ENCODE measurements around the gene DPP6. TPM values are rescaled to one million over a fixed set of nuclear protein-coding genes. Genes with fewer than 3 reads are reported as not detected.

The DPP6 gene
- total RNA-seq, 2 experiments from 2014 or later, result not detected

DNA sequence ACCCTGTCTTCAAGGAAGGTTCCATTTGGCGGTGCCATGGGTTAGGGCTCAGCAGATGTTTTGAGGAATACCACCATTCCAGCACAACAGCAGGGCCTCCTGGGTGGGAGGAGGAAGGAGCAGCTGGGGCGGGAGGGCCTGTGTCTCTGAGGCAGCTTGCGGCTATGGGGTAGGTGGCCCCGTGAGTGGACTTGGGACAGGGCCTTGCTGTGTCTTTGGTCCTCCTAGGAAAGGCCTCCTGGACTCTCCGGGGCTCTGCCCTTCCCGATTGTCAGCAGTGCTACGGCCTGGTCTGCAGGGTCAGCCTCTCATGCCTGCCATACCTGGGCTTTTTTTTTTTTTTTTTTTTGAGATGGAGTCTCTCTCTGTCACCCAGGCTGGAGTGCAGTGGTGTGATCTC is 854.0 kb downstream of the DPP6 start:
- BruUV-seq (replicated peaks), result no TSS peak
- H4K20me1 ChIP-seq (ENCODE audit: insufficient read depth, low read length), result no peaks in the 10 kb centered on the region
- intact Hi-C loops (cut with micrococcal nuclease; ENCODE audit: unreplicated experiment), result no loop called here
- H3K9me3 ChIP-seq (ENCODE audit: low read length), result no peaks in the 10 kb centered on the region
- no peak overlapping the region for H2AFZ ChIP-seq (ENCODE audit: low read length)
- no peaks in the 10 kb centered on the region for H3K9me2 ChIP-seq (ENCODE audit: insufficient read depth, low read length)
- DNase-seq (ENCODE audit: low spot score), result no peak
- no peaks in the 10 kb centered on the region for H3K4me1 ChIP-seq (ENCODE audit: insufficient read depth, low read length, poor library complexity, severe bottlenecking)
- no peaks in the 10 kb centered on the region for H3K79me2 ChIP-seq (ENCODE audit: insufficient read depth, low read depth, low read length)
- H3K4me3 ChIP-seq (ENCODE audit: low read depth, low read length, poor library complexity, severe bottlenecking), result no peak overlapping the region
- no peak for TF ChIP-seq EZH2phosphoT487 (IDR thresholded peaks at IDR 0.05; ENCODE audit: borderline replicate concordance, low read depth, low read length)
- TF ChIP-seq, protein P1, sequence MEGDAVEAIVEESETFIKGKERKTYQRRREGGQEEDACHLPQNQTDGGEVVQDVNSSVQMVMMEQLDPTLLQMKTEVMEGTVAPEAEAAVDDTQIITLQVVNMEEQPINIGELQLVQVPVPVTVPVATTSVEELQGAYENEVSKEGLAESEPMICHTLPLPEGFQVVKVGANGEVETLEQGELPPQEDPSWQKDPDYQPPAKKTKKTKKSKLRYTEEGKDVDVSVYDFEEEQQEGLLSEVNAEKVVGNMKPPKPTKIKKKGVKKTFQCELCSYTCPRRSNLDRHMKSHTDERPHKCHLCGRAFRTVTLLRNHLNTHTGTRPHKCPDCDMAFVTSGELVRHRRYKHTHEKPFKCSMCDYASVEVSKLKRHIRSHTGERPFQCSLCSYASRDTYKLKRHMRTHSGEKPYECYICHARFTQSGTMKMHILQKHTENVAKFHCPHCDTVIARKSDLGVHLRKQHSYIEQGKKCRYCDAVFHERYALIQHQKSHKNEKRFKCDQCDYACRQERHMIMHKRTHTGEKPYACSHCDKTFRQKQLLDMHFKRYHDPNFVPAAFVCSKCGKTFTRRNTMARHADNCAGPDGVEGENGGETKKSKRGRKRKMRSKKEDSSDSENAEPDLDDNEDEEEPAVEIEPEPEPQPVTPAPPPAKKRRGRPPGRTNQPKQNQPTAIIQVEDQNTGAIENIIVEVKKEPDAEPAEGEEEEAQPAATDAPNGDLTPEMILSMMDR (conservative IDR thresholded peaks at IDR 0.05; ENCODE audit: low read length), result no peak
- ChIA-PET CTCF (ENCODE audit: unreplicated experiment) (no interaction called here), POLR2A (no interaction called here)
- H3K4me2 ChIP-seq (ENCODE audit: low read length), result no peak overlapping the region
- no peak overlapping the region for H3K27ac ChIP-seq (ENCODE audit: low read depth, low read length, poor library complexity, severe bottlenecking)
- no peaks in the 10 kb centered on the region for H3K36me3 ChIP-seq (ENCODE audit: insufficient read depth, low read length)

DNA sequence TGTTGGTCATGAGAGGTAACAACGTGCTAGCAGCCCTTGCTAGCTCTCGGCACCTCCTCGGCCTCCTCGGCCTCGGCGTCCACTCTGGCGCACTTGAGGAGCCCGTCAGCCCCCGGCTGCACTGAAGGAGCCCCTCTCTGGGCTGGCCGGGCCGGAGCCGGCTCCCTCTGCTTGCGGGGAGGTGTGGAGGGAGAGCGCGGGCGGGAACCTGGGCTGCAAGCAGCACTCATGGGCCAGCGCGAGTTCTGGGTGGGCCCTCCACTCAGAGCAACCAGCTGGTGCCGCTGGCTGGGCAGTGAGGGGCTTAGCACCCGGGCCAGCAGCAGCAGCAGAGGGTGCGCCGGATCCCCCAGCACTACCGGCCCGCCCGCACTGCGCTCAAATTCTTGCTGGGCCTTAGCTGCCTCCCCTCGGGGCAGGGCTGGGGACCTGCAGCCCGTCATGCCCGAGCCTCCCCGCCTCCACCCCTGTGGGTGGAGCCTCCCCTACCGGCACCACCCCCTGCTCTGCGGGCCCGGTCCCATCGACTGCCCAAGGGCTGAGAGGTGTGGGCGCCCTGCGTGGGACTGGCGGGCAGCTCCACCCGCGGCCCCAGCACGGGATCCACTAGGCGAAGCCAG is 854.6 kb downstream of the DPP6 start:
- no peak for DNase-seq (ENCODE audit: low spot score)
- TF ChIP-seq, protein P1 (conservative IDR thresholded peaks at IDR 0.05; ENCODE audit: low read length), result no peak
- no peak for TF ChIP-seq EZH2phosphoT487 (IDR thresholded peaks at IDR 0.05; ENCODE audit: borderline replicate concordance, low read depth, low read length)
- intact Hi-C loops (cut with micrococcal nuclease; ENCODE audit: unreplicated experiment), result no loop called here

More for the DNA sequence above, 854.6 kb downstream of the DPP6 start:
- Histone ChIP-seq H3K9me2 (ENCODE audit: insufficient read depth, low read length) (no peaks in the 10 kb centered on the region), H4K20me1 (ENCODE audit: insufficient read depth, low read length) (no peaks in the 10 kb centered on the region), H3K4me2 (ENCODE audit: low read length) (no peak overlapping the region), H2AFZ (ENCODE audit: low read length) (no peak overlapping the region), H3K36me3 (ENCODE audit: insufficient read depth, low read length) (no peaks in the 10 kb centered on the region), H3K4me3 (ENCODE audit: low read depth, low read length, poor library complexity, severe bottlenecking) (no peak overlapping the region), H3K79me2 (ENCODE audit: insufficient read depth, low read depth, low read length) (no peaks in the 10 kb centered on the region), H3K27ac (ENCODE audit: low read depth, low read length, poor library complexity, severe bottlenecking) (no peak overlapping the region), H3K4me1 (ENCODE audit: insufficient read depth, low read length, poor library complexity, severe bottlenecking) (no peaks in the 10 kb centered on the region), H3K9me3 (ENCODE audit: low read length) (no peaks in the 10 kb centered on the region)
- POLR2A ChIA-PET, result no interaction called here
- no TSS peak for BruUV-seq (replicated peaks)
- CTCF ChIA-PET (ENCODE audit: unreplicated experiment), result no interaction called here
